WTC11 (cell line): Measurements from ENCODE around the gene FAM53B. TPM values are rescaled to one million over a fixed set of nuclear protein-coding genes. Genes with fewer than 3 reads are reported as not detected.

Source experiments
- ATAC-seq: fragments of 200-7000 bp; cut with Tn5 transposase; 2 replicates; pipeline ENCODE4 v1.10.0; 2021; ENCODE audit warnings: mild to moderate bottlenecking, moderate library complexity
- CTCF ChIA-PET: fragments of 300-600 bp; sonication (Branson Sonifier 250); formaldehyde crosslinking; loops from one replicate; lab custom pipeline; 2021; ENCODE audit warnings: antibody characterized with exemption; lab: Charles Lee
- POLR2A ChIA-PET: fragments of 350-600 bp; sonication (Branson Sonifier 250); formaldehyde crosslinking; loops from one replicate; lab custom pipeline; 2021; ENCODE audit warnings: antibody characterized with exemption; lab: Charles Lee
- DNase-seq: peaks from one replicate; pipeline ENCODE4 v3.0.0; 2021; ENCODE audit warnings: low spot score
- H3K27ac Mint-ChIP-seq: 2 replicates; pipeline ENCODE4 v1.8.0; 2021; ENCODE audit warnings: mixed read lengths
- H3K27me3 Mint-ChIP-seq: 2 replicates; pipeline ENCODE4 v1.8.0; 2021; ENCODE audit warnings: low read depth, mild to moderate bottlenecking, moderate library complexity, mixed read lengths
- H3K36me3 Mint-ChIP-seq: 2 replicates; pipeline ENCODE4 v1.8.0; 2021; ENCODE audit warnings: mixed read lengths
- H3K4me1 Mint-ChIP-seq: 2 replicates; pipeline ENCODE4 v1.8.0; 2022; ENCODE audit warnings: mixed read lengths
- H3K4me3 Mint-ChIP-seq: 2 replicates; pipeline ENCODE4 v1.8.0; 2021; ENCODE audit warnings: mild to moderate bottlenecking, moderate library complexity, mixed read lengths
- H3K9me3 Mint-ChIP-seq: 2 replicates; pipeline ENCODE4 v1.8.0; 2021; ENCODE audit warnings: mixed read lengths
- AFF4 ChIP-seq: sonication (generic); formaldehyde crosslinking; IDR thresholded peaks from 2 replicates; pipeline ENCODE4 v1.8.1; 2023; ENCODE audit warnings: mild to moderate bottlenecking, missing genetic modification reagents, borderline replicate concordance
- ATF1 ChIP-seq: sonication (generic); formaldehyde crosslinking; IDR thresholded peaks from 2 replicates; pipeline ENCODE4 v1.8.1; 2023; ENCODE audit warnings: mild to moderate bottlenecking, moderate library complexity, missing genetic modification reagents
- CREM ChIP-seq: sonication (generic); formaldehyde crosslinking; IDR thresholded peaks from 2 replicates; pipeline ENCODE4 v1.8.1; 2022; ENCODE audit warnings: mild to moderate bottlenecking, missing genetic modification reagents, moderate library complexity
- ESRRA ChIP-seq: sonication (generic); formaldehyde crosslinking; IDR thresholded peaks from 2 replicates; pipeline ENCODE4 v1.8.1; 2022; ENCODE audit warnings: mild to moderate bottlenecking, missing genetic modification reagents, borderline replicate concordance
- GRHL2 ChIP-seq: fragments of 250-450 bp; sonication (Bioruptor Pico); IDR thresholded peaks from 2 replicates; pipeline ENCODE4 v1.8.0; 2022; ENCODE audit warnings: mild to moderate bottlenecking, moderate library complexity; ENCODE audit not compliant: insufficient replicate concordance, severe bottlenecking
- MYBL2 ChIP-seq: sonication (generic); formaldehyde crosslinking; IDR thresholded peaks from 2 replicates; pipeline ENCODE4 v1.8.1; 2023; ENCODE audit warnings: mild to moderate bottlenecking, moderate library complexity, missing genetic modification reagents
- NFE2L1 ChIP-seq: sonication (generic); formaldehyde crosslinking; IDR thresholded peaks from 2 replicates; pipeline ENCODE4 v1.8.1; 2023; ENCODE audit warnings: missing genetic modification reagents
- OVOL2 ChIP-seq: fragments of 250-450 bp; sonication (Bioruptor Pico); IDR thresholded peaks from 2 replicates; pipeline ENCODE4 v1.9.0; 2021; ENCODE audit warnings: mild to moderate bottlenecking, borderline replicate concordance
- RORB ChIP-seq: fragments of 250-450 bp; sonication (Bioruptor Pico); IDR thresholded peaks from 2 replicates; pipeline ENCODE4 v1.9.0; 2021; ENCODE audit warnings: mild to moderate bottlenecking
- STAT6 ChIP-seq: sonication (generic); formaldehyde crosslinking; conservative IDR thresholded peaks from 2 replicates; pipeline ENCODE4 v1.8.1; 2023; ENCODE audit warnings: mild to moderate bottlenecking, low read depth, missing genetic modification reagents, moderate library complexity
- ZNF219 ChIP-seq: sonication (generic); formaldehyde crosslinking; IDR thresholded peaks from 2 replicates; pipeline ENCODE4 v1.8.0; 2023; ENCODE audit warnings: missing genetic modification reagents, mild to moderate bottlenecking, borderline replicate concordance
- ZNF232 ChIP-seq: sonication (generic); formaldehyde crosslinking; IDR thresholded peaks from 2 replicates; pipeline ENCODE4 v1.8.0; 2022; ENCODE audit warnings: mild to moderate bottlenecking, missing genetic modification reagents
- ZNF425 ChIP-seq: fragments of 250-450 bp; sonication (Bioruptor Pico); conservative IDR thresholded peaks from 2 replicates; pipeline ENCODE4 v1.9.0; 2021; ENCODE audit warnings: mild to moderate bottlenecking
- ZNF532 ChIP-seq: fragments of 250-450 bp; sonication (Bioruptor Pico); IDR thresholded peaks from 2 replicates; pipeline ENCODE4 v1.9.0; 2021; ENCODE audit warnings: mild to moderate bottlenecking, borderline replicate concordance
- ZSCAN18 ChIP-seq: fragments of 250-450 bp; sonication (Bioruptor Pico); IDR thresholded peaks from 2 replicates; pipeline ENCODE4 v2.1.2; 2022; ENCODE audit warnings: mild to moderate bottlenecking, moderate library complexity
- total RNA-seq: library from RNA; stranded (reverse); gene quantifications from 3 replicates; pipeline ENCODE4 v1.2.3, GENCODE V29; 2021
- TF ChIP-seq, protein P1 (sequence below): fragments of 250-450 bp; sonication (Bioruptor Pico); IDR thresholded peaks from 2 replicates; pipeline ENCODE4 v1.9.0; 2021; ENCODE audit warnings: mild to moderate bottlenecking

FAM53B gene
- total RNA-seq, 1 experiment from 2014 or later: 21.3 TPM

DNA sequence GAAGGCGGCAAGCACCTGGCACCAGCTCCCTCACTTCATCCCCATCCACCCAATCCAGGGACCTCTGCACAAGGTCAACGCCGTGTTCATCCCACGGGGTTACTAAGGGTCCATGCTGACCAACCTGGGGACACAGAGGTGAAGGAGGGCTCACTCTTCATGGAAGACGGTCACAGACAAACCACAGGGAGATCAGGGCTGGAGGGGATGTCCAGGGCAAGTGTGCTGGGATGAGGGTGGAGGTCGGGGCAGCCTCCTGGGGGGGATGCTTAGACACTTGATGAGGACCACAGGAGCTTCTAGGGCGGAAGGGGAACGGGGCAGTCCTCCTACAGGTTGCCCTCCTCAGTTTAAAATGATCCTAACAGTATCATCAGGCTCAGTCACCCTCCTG lies 46.7 kb downstream of the FAM53B start (continued):
- TF ChIP-seq, protein P1, sequence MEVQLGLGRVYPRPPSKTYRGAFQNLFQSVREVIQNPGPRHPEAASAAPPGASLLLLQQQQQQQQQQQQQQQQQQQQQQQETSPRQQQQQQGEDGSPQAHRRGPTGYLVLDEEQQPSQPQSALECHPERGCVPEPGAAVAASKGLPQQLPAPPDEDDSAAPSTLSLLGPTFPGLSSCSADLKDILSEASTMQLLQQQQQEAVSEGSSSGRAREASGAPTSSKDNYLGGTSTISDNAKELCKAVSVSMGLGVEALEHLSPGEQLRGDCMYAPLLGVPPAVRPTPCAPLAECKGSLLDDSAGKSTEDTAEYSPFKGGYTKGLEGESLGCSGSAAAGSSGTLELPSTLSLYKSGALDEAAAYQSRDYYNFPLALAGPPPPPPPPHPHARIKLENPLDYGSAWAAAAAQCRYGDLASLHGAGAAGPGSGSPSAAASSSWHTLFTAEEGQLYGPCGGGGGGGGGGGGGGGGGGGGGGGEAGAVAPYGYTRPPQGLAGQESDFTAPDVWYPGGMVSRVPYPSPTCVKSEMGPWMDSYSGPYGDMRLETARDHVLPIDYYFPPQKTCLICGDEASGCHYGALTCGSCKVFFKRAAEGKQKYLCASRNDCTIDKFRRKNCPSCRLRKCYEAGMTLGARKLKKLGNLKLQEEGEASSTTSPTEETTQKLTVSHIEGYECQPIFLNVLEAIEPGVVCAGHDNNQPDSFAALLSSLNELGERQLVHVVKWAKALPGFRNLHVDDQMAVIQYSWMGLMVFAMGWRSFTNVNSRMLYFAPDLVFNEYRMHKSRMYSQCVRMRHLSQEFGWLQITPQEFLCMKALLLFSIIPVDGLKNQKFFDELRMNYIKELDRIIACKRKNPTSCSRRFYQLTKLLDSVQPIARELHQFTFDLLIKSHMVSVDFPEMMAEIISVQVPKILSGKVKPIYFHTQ (CRISPR knock-in tag): no peak
- TF ChIP-seq CREM (CRISPR knock-in tag): no peak
- no peak for TF ChIP-seq MYBL2 (CRISPR knock-in tag)
- no peak for TF ChIP-seq RORB (CRISPR knock-in tag)

- DNase-seq (no peak), ATAC-seq (no peak)
- POLR2A ChIA-PET: no interaction called here
- Mint-ChIP-seq H3K27ac (no peak overlapping the region), H3K4me3 (no peak overlapping the region), H3K36me3 (peaks cover 12% of the 10 kb centered on the region), H3K4me1 (peaks cover 11% of the 10 kb centered on the region), H3K9me3 (no peaks in the 10 kb centered on the region), H3K27me3 (no peaks in the 10 kb centered on the region)
- CTCF ChIA-PET: interaction anchor here (0.5 to 1.8 kb wide), 3 partner anchors 22 to 1103 kb away, joined by 3 to 9 read pairs (median 3); no protein-coding TSS in a partner anchor
- TF ChIP-seq ZNF232 (CRISPR knock-in tag) (no peak), OVOL2 (CRISPR knock-in tag) (no peak), STAT6 (no peak), ESRRA (CRISPR knock-in tag) (no peak), AFF4 (CRISPR knock-in tag) (no peak), ATF1 (no peak), NFE2L1 (no peak), ZNF219 (no peak), ZNF532 (CRISPR knock-in tag) (no peak), GRHL2 (CRISPR knock-in tag) (no peak), ZNF425 (CRISPR knock-in tag) (no peak), ZSCAN18 (CRISPR knock-in tag) (no peak)
Measured at GRCh38 chr10:124696446-124697392, 47.5 kb downstream of the FAM53B start.
